ENCODE results near the gene HNRNPA3.

GRCh38 chr2:177175917-177176668 lies 36.5 kb upstream of the HNRNPA3 start:
- TF ChIP-seq RAD21 (IDR thresholded peaks at IDR 0.05; ENCODE audit: low read depth) = no peak
- no peak for TF ChIP-seq MAX (IDR thresholded peaks at IDR 0.05)
- no peak for TF ChIP-seq EP300 (IDR thresholded peaks at IDR 0.05; ENCODE audit: borderline replicate concordance)
- no peak for TF ChIP-seq REST (IDR thresholded peaks at IDR 0.05; ENCODE audit: low read depth)
- TF ChIP-seq YY1 (IDR thresholded peaks at IDR 0.05; ENCODE audit: low read depth) = no peak
- TF ChIP-seq NFIC (IDR thresholded peaks at IDR 0.05) = no peak
- TF ChIP-seq TCF12 (IDR thresholded peaks at IDR 0.05; ENCODE audit: low read depth) = no peak
